ENCODE data around the gene CCNL2. TPM values are rescaled to one million over a fixed set of nuclear protein-coding genes. Genes with fewer than 3 reads are reported as not detected.

The CCNL2 gene
- total and polyA plus RNA-seq, 2 of the 13 experiments (the other 11 are each of a cell fraction or from before 2014, with no cell fraction given), result 105 to 340 TPM

DNA sequence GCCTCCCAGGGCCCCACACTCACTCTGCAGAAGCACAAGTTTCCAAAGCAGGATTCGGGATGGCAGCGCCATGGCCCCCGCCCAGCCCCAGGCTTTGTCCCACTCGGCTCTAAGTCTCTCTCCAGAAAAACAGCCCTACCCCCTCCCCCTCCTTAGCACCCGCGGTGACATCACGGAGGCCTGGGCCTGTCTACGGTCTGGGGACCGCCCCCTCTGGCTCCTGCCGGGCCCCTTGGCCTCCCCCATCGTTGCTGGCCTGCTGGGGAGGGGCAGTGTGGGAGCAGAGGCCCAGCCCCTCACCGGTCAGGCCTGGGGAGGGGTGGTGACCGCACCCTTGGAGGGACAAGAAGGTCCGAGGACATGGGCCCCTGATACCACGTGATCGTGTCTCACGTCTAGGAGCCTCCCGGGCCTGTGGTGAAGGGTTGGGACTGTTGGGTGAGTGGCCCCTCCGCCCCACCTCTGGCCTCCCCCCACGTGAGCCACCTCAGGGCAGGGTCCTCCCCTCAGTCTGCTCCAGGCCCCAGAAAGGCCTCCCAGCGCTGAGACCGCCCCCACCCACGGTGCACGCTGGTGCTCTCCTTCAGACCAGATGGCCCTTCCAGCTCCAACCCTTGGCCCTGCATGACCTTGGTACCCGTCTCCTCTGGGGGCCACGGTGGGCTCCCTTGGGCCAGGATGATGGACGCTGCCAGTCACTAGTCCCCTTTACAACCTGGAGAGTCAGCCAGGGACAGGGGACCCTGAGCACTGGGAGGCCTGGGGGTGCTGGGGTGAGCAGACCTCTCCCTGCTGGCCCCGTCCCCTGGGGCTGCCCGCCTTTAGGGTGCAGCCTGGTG, 40.5 kb downstream of the CCNL2 start, which contains the start of gene MXRA8 (continued):
- no peak for TF ChIP-seq ZNF557 (CRISPR knock-in tag; IDR thresholded peaks at IDR 0.05)
- no peak for TF ChIP-seq NONO (IDR thresholded peaks at IDR 0.05)
- no peak; the same call in 1 of the 2 replicates for TF ChIP-seq NONO (CRISPR knock-in tag; conservative IDR thresholded peaks at IDR 0.05)
- TF ChIP-seq ZNF83 (CRISPR knock-in tag; IDR thresholded peaks at IDR 0.05; ENCODE audit: borderline replicate concordance), result no peak
- TF ChIP-seq, protein P1, sequence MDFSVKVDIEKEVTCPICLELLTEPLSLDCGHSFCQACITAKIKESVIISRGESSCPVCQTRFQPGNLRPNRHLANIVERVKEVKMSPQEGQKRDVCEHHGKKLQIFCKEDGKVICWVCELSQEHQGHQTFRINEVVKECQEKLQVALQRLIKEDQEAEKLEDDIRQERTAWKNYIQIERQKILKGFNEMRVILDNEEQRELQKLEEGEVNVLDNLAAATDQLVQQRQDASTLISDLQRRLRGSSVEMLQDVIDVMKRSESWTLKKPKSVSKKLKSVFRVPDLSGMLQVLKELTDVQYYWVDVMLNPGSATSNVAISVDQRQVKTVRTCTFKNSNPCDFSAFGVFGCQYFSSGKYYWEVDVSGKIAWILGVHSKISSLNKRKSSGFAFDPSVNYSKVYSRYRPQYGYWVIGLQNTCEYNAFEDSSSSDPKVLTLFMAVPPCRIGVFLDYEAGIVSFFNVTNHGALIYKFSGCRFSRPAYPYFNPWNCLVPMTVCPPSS (IDR thresholded peaks at IDR 0.05), result no peak
- no peak for TF ChIP-seq BRCA1 (CRISPR knock-in tag; IDR thresholded peaks at IDR 0.05)
- TF ChIP-seq, protein P2, sequence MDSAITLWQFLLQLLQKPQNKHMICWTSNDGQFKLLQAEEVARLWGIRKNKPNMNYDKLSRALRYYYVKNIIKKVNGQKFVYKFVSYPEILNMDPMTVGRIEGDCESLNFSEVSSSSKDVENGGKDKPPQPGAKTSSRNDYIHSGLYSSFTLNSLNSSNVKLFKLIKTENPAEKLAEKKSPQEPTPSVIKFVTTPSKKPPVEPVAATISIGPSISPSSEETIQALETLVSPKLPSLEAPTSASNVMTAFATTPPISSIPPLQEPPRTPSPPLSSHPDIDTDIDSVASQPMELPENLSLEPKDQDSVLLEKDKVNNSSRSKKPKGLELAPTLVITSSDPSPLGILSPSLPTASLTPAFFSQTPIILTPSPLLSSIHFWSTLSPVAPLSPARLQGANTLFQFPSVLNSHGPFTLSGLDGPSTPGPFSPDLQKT (CRISPR knock-in tag; IDR thresholded peaks at IDR 0.05; ENCODE audit: borderline replicate concordance), result no peak
- TF ChIP-seq ZNF230 (CRISPR knock-in tag; IDR thresholded peaks at IDR 0.05), result no peak
- TF ChIP-seq GZF1 (CRISPR knock-in tag; IDR thresholded peaks at IDR 0.05), result 0 out of 2 replicates have a peak, but pooled peaks have one; percentile 54
- TF ChIP-seq ZNF816 (CRISPR knock-in tag; IDR thresholded peaks at IDR 0.05; ENCODE audit: borderline replicate concordance), result no peak
- TF ChIP-seq, protein P3, sequence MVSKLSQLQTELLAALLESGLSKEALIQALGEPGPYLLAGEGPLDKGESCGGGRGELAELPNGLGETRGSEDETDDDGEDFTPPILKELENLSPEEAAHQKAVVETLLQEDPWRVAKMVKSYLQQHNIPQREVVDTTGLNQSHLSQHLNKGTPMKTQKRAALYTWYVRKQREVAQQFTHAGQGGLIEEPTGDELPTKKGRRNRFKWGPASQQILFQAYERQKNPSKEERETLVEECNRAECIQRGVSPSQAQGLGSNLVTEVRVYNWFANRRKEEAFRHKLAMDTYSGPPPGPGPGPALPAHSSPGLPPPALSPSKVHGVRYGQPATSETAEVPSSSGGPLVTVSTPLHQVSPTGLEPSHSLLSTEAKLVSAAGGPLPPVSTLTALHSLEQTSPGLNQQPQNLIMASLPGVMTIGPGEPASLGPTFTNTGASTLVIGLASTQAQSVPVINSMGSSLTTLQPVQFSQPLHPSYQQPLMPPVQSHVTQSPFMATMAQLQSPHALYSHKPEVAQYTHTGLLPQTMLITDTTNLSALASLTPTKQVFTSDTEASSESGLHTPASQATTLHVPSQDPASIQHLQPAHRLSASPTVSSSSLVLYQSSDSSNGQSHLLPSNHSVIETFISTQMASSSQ (IDR thresholded peaks at IDR 0.05; ENCODE audit: low read depth), result no peak
- TF ChIP-seq, protein P3 (CRISPR knock-in tag; IDR thresholded peaks at IDR 0.05; ENCODE audit: borderline replicate concordance), result peak; percentile 33; the same call in 1 of the 2 replicates
- no peak for TF ChIP-seq ZNF879 (CRISPR knock-in tag; IDR thresholded peaks at IDR 0.05)
- TF ChIP-seq, protein P4, sequence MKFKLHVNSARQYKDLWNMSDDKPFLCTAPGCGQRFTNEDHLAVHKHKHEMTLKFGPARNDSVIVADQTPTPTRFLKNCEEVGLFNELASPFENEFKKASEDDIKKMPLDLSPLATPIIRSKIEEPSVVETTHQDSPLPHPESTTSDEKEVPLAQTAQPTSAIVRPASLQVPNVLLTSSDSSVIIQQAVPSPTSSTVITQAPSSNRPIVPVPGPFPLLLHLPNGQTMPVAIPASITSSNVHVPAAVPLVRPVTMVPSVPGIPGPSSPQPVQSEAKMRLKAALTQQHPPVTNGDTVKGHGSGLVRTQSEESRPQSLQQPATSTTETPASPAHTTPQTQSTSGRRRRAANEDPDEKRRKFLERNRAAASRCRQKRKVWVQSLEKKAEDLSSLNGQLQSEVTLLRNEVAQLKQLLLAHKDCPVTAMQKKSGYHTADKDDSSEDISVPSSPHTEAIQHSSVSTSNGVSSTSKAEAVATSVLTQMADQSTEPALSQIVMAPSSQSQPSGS (CRISPR knock-in tag; IDR thresholded peaks at IDR 0.05), result peak; percentile 56; the same call in 1 of the 2 replicates
- TF ChIP-seq EP300 (IDR thresholded peaks at IDR 0.05; ENCODE audit: low read depth in 2 of 2, low read length in 2 of 2), result no peak
- no peak for TF ChIP-seq EP300 (CRISPR knock-in tag; IDR thresholded peaks at IDR 0.05; ENCODE audit: borderline replicate concordance)
- TF ChIP-seq GATA4 (IDR thresholded peaks at IDR 0.05; ENCODE audit: borderline replicate concordance, low read depth), result no peak
- TF ChIP-seq, protein P5, sequence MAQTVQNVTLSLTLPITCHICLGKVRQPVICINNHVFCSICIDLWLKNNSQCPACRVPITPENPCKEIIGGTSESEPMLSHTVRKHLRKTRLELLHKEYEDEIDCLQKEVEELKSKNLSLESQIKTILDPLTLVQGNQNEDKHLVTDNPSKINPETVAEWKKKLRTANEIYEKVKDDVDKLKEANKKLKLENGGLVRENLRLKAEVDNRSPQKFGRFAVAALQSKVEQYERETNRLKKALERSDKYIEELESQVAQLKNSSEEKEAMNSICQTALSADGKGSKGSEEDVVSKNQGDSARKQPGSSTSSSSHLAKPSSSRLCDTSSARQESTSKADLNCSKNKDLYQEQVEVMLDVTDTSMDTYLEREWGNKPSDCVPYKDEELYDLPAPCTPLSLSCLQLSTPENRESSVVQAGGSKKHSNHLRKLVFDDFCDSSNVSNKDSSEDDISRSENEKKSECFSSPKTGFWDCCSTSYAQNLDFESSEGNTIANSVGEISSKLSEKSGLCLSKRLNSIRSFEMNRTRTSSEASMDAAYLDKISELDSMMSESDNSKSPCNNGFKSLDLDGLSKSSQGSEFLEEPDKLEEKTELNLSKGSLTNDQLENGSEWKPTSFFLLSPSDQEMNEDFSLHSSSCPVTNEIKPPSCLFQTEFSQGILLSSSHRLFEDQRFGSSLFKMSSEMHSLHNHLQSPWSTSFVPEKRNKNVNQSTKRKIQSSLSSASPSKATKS (CRISPR knock-in tag; IDR thresholded peaks at IDR 0.05), result no peak
- TF ChIP-seq IRF2 (CRISPR knock-in tag; IDR thresholded peaks at IDR 0.05), result peak; percentile 60
